Measurements from ENCODE around the gene HMGXB4.

HMGXB4 gene

GRCh38 chr22:35330258-35330861, 73.1 kb downstream of the HMGXB4 start:
- Histone ChIP-seq H3K27me3 (ENCODE audit: control insufficient read depth, low read length) (no peaks in the 10 kb centered on the region), H3K4me2 (ENCODE audit: low read length) (peak overlapping the region; percentile 44), H3K79me2 (ENCODE audit: control insufficient read depth, low read length) (no peaks in the 10 kb centered on the region), H3K4me1 (ENCODE audit: control insufficient read depth, low read length) (peaks cover 20% of the 10 kb centered on the region), H3K9me3 (ENCODE audit: control insufficient read depth, insufficient read depth, low read length) (no peaks in the 10 kb centered on the region), H3K36me3 (ENCODE audit: control insufficient read depth, low read length) (no peaks in the 10 kb centered on the region), H3K27ac (ENCODE audit: low read depth, low read length) (no peak overlapping the region), H3K9me2 (replicated peaks; ENCODE audit: control insufficient read depth, low read length) (no peaks in the 10 kb centered on the region), H4K20me1 (ENCODE audit: control insufficient read depth, insufficient read depth, low read depth, low read length) (no peaks in the 10 kb centered on the region), H3F3A (ENCODE audit: control insufficient read depth, insufficient read depth) (peaks cover 2% of the 10 kb centered on the region; the same call in 1 of the 2 replicates), H3K4me3 (ENCODE audit: low read length) (peak overlapping the region; percentile 40)
- no peak for TF ChIP-seq EZH2phosphoT487 (IDR thresholded peaks at IDR 0.05; ENCODE audit: borderline replicate concordance, low read length)

GRCh38 chr22:35332278-35332677, 75.0 kb downstream of the HMGXB4 start:
- Histone ChIP-seq H3F3A (ENCODE audit: control insufficient read depth, insufficient read depth) (no peaks in the 10 kb centered on the region; the same call in 1 of the 2 replicates), H4K20me1 (ENCODE audit: control insufficient read depth, insufficient read depth, low read depth, low read length) (no peaks in the 10 kb centered on the region), H3K27me3 (ENCODE audit: control insufficient read depth, low read length) (no peaks in the 10 kb centered on the region), H3K4me3 (ENCODE audit: low read length) (no peak overlapping the region), H3K9me3 (ENCODE audit: control insufficient read depth, insufficient read depth, low read length) (no peaks in the 10 kb centered on the region), H3K9me2 (replicated peaks; ENCODE audit: control insufficient read depth, low read length) (no peaks in the 10 kb centered on the region), H3K4me2 (ENCODE audit: low read length) (no peak overlapping the region), H3K27ac (ENCODE audit: low read depth, low read length) (no peak overlapping the region), H3K36me3 (ENCODE audit: control insufficient read depth, low read length) (no peaks in the 10 kb centered on the region), H3K4me1 (ENCODE audit: control insufficient read depth, low read length) (peaks cover 20% of the 10 kb centered on the region), H3K79me2 (ENCODE audit: control insufficient read depth, low read length) (no peaks in the 10 kb centered on the region)
- TF ChIP-seq CTCF (IDR thresholded peaks at IDR 0.05; ENCODE audit: low read depth, low read length, poor library complexity, severe bottlenecking) (no peak), EZH2phosphoT487 (IDR thresholded peaks at IDR 0.05; ENCODE audit: borderline replicate concordance, low read length) (no peak)

GRCh38 chr22:35333220-35333619, 75.9 kb downstream of the HMGXB4 start:
- H3K4me3 ChIP-seq (ENCODE audit: low read length): no peak overlapping the region
- no peaks in the 10 kb centered on the region for H3K27me3 ChIP-seq (ENCODE audit: control insufficient read depth, low read length)
- H3K27ac ChIP-seq (ENCODE audit: low read depth, low read length): no peak overlapping the region
- H3K36me3 ChIP-seq (ENCODE audit: control insufficient read depth, low read length): no peaks in the 10 kb centered on the region
- no peaks in the 10 kb centered on the region for H4K20me1 ChIP-seq (ENCODE audit: control insufficient read depth, insufficient read depth, low read depth, low read length)
- no peak for TF ChIP-seq EZH2phosphoT487 (IDR thresholded peaks at IDR 0.05; ENCODE audit: borderline replicate concordance, low read length)
- TF ChIP-seq CTCF (IDR thresholded peaks at IDR 0.05; ENCODE audit: low read depth, low read length, poor library complexity, severe bottlenecking): no peak
- H3K4me2 ChIP-seq (ENCODE audit: low read length): no peak overlapping the region
- no peaks in the 10 kb centered on the region for H3K9me3 ChIP-seq (ENCODE audit: control insufficient read depth, insufficient read depth, low read length)
- H3F3A ChIP-seq (ENCODE audit: control insufficient read depth, insufficient read depth): no peaks in the 10 kb centered on the region; the same call in 1 of the 2 replicates
- H3K9me2 ChIP-seq (replicated peaks; ENCODE audit: control insufficient read depth, low read length): no peaks in the 10 kb centered on the region
- peaks cover 20% of the 10 kb centered on the region for H3K4me1 ChIP-seq (ENCODE audit: control insufficient read depth, low read length)
- no peaks in the 10 kb centered on the region for H3K79me2 ChIP-seq (ENCODE audit: control insufficient read depth, low read length)

- Histone ChIP-seq H3K4me2 (ENCODE audit: low read length) (no peak overlapping the region), H3K27me3 (ENCODE audit: control insufficient read depth, low read length) (no peaks in the 10 kb centered on the region), H3K36me3 (ENCODE audit: control insufficient read depth, low read length) (no peaks in the 10 kb centered on the region), H3K4me1 (ENCODE audit: control insufficient read depth, low read length) (peaks cover 19% of the 10 kb centered on the region), H3F3A (ENCODE audit: control insufficient read depth, insufficient read depth) (no peaks in the 10 kb centered on the region; the same call in 1 of the 2 replicates), H3K9me2 (replicated peaks; ENCODE audit: control insufficient read depth, low read length) (no peaks in the 10 kb centered on the region), H3K9me3 (ENCODE audit: control insufficient read depth, insufficient read depth, low read length) (no peaks in the 10 kb centered on the region), H3K27ac (ENCODE audit: low read depth, low read length) (no peak overlapping the region), H4K20me1 (ENCODE audit: control insufficient read depth, insufficient read depth, low read depth, low read length) (no peaks in the 10 kb centered on the region), H3K79me2 (ENCODE audit: control insufficient read depth, low read length) (no peaks in the 10 kb centered on the region), H3K4me3 (ENCODE audit: low read length) (no peak overlapping the region)
- no peak for TF ChIP-seq CTCF (IDR thresholded peaks at IDR 0.05; ENCODE audit: low read depth, low read length, poor library complexity, severe bottlenecking)
- no peak for TF ChIP-seq EZH2phosphoT487 (IDR thresholded peaks at IDR 0.05; ENCODE audit: borderline replicate concordance, low read length)
Measured at GRCh38 chr22:35334004-35334403, 76.7 kb downstream of the HMGXB4 start.

Data from DOHH2 (cell line).